HFFc6 (cell line): Measurements from ENCODE around the gene LCNL1. TPM values are rescaled to one million over a fixed set of nuclear protein-coding genes. Genes with fewer than 3 reads are reported as not detected.

Source experiments
- DNase-seq: peaks from one replicate; pipeline ENCODE4 v3.0.0-alpha.2; 2018
- H3K27ac Mint-ChIP-seq: 2 replicates; pipeline ENCODE4 v1.8.0; 2020; ENCODE audit warnings: mild to moderate bottlenecking, mixed read lengths
- H3K27me3 Mint-ChIP-seq: 2 replicates; pipeline ENCODE4 v1.8.0; 2021; ENCODE audit warnings: mild to moderate bottlenecking, moderate library complexity, mixed read lengths; ENCODE audit not compliant: insufficient read depth
- H3K36me3 Mint-ChIP-seq: 2 replicates; pipeline ENCODE4 v1.8.0; 2021; ENCODE audit warnings: low read depth, mixed read lengths
- H3K4me1 Mint-ChIP-seq: 2 replicates; pipeline ENCODE4 v1.8.0; 2020; ENCODE audit warnings: low read depth, mixed read lengths
- H3K4me3 Mint-ChIP-seq: 2 replicates; pipeline ENCODE4 v1.8.0; 2020; ENCODE audit warnings: mild to moderate bottlenecking, moderate library complexity, mixed read lengths
- H3K9me3 Mint-ChIP-seq: 2 replicates; pipeline ENCODE4 v1.8.0; 2020; ENCODE audit warnings: mild to moderate bottlenecking, mixed read lengths
- total RNA-seq, 6 experiments: library from RNA; stranded (reverse); fragmentation: NEBNext Ultra II Directional; extraction: Animal tissue kit (Norgen Biotek cat#: 25700); gene quantifications; 2 replicates in 1 of 6; 3 replicates in 5 of 6; pipeline ENCODE4 v1.2.3, GENCODE V29; 2021
- TF ChIP-seq, protein P1 (sequence below): fragments of 200-600 bp; sonication (generic); IDR thresholded peaks from 2 replicates; pipeline ENCODE4 v1.5.0; 2021; ENCODE audit warnings: antibody characterized with exemption, mild to moderate bottlenecking

Gene LCNL1
- total RNA-seq, 6 experiments from 2014 or later = not detected

DNA sequence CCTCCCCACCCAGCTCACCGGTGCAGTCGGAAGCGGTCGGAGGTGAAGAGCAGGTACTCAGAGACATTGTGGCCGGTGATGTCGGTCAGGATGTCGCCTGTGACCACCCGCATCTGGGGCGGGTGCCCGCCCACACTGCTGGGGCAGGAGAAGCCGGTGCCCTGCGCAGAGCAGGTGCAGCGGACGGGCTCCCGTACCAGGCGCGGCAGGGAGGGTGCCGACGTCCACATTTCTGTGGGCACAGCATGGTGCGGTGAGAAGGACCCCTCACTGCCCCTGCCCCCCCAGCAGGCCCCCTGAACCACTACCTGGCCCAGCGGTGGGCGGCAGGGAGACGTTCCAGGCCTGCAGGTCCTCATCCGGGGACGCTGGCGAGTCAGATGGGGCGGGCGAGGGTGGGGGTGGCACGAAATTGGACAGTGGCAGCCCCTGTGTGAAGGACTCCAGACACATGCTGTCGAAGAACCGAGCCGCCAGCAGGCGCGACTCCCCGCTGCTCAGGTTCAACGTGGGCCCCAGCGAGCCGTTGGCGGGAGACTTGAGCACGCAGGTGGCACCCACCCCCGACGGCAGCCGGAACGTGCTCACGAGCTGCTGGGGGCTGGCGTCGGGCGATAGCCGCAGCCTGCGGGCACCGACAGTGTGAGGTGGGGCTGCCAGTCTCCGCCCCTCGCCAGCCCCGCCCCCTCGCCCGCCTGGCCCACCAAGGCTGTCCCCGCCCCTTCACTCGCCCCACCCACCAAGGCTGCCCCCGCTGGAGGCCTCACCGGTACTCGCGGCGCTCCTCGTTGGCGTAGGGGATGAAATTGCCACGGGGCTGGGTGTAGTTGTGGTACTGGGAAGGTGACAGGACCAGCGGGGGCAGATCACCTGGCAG lies 30.1 kb downstream of the LCNL1 start:
- TF ChIP-seq, protein P1, sequence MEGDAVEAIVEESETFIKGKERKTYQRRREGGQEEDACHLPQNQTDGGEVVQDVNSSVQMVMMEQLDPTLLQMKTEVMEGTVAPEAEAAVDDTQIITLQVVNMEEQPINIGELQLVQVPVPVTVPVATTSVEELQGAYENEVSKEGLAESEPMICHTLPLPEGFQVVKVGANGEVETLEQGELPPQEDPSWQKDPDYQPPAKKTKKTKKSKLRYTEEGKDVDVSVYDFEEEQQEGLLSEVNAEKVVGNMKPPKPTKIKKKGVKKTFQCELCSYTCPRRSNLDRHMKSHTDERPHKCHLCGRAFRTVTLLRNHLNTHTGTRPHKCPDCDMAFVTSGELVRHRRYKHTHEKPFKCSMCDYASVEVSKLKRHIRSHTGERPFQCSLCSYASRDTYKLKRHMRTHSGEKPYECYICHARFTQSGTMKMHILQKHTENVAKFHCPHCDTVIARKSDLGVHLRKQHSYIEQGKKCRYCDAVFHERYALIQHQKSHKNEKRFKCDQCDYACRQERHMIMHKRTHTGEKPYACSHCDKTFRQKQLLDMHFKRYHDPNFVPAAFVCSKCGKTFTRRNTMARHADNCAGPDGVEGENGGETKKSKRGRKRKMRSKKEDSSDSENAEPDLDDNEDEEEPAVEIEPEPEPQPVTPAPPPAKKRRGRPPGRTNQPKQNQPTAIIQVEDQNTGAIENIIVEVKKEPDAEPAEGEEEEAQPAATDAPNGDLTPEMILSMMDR = no peak
- DNase-seq = no peak
- H3K36me3 Mint-ChIP-seq = peaks cover 14% of the 10 kb centered on the region
- no peak overlapping the region for H3K27ac Mint-ChIP-seq
- H3K4me1 Mint-ChIP-seq = no peaks in the 10 kb centered on the region
- no peaks in the 10 kb centered on the region; the same call in 1 of the 2 replicates for H3K27me3 Mint-ChIP-seq
- H3K9me3 Mint-ChIP-seq = no peaks in the 10 kb centered on the region
- no peak overlapping the region for H3K4me3 Mint-ChIP-seq

DNA sequence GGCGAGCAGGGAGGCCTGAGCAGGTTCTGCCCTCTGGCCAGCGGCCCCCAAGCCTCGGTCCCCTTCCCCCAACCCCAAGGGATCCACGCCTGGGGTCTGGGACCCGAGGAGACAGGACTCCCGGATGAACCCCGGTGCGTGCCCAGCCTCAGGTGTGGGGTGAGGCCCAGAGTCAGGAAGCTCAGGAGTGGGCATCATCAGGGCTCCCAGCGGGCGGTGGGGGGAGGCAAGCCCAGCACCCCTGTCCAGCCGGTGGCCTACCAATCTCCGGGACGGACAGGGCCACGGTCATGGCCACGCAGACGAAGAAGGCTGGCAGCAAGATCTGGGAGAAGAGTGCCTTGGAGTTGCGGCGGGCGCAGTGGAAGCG lies 30.8 kb downstream of the LCNL1 start:
- no peak overlapping the region for H3K27ac Mint-ChIP-seq
- H3K36me3 Mint-ChIP-seq = peaks cover 14% of the 10 kb centered on the region
- H3K4me3 Mint-ChIP-seq = no peak overlapping the region
- H3K9me3 Mint-ChIP-seq = no peaks in the 10 kb centered on the region
- no peak for DNase-seq
- no peaks in the 10 kb centered on the region for H3K4me1 Mint-ChIP-seq
- TF ChIP-seq, protein P1 = no peak
- no peaks in the 10 kb centered on the region; the same call in 1 of the 2 replicates for H3K27me3 Mint-ChIP-seq

DNA sequence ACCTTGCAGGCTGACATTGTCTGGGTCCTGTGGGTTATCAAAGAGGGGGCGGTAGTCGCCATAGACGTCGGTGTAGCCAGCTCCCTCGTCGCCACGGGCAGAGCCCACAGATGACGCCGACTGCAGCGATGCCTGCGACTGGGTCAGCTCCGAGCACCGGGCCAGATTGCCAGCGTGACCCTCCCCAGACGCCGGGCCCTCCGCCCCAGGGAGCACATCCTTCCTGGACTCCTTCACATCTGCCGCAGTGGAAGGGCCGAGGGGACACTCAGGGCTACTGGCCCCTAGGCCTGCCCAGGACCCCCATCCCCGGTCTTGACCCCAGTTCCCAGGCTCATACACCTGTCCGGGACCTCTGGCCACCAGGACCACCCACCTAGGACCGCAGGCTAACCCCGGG lies 31.4 kb downstream of the LCNL1 start:
- H3K9me3 Mint-ChIP-seq = no peaks in the 10 kb centered on the region
- TF ChIP-seq, protein P1 = no peak

DNA sequence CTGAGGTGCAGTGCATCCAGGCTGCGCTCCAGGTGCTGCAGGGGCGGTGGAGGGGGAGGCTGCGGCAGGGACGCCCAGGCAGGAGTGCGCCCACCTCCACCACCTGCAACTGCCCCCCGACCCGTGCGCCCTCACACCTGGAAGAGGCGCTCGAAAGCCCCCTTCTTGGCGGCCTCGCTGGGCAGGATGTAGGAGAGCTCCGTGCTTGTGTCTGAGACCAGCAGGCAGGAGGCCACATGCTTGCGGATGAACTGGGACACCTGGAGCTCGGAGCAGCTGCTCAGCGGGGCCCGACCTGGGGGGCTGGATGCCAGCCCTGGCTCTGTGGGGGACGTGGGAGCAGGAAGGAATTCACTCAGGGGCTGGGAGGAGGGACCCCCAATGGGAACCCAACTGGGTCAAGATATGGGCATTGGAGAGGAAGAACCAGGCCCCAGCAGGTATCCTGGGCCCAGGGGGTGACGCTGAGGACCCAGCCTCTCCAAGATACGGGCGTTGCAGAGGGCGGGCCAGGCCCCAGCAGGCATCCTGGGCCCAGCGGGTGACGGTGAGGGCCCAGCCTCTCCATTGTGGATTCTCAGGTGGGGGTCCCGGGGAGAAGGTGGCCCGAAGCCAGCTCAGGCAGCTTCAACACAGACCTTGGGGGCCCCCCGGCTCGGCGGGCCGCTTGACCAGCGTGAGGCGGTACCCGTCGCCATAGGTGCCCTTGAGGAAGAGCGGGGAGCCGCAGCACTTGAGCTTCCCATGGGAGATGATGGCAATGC lies 32.2 kb downstream of the LCNL1 start:
- TF ChIP-seq, protein P1 = no peak
- no peak overlapping the region for H3K4me3 Mint-ChIP-seq
- DNase-seq = no peak
- H3K9me3 Mint-ChIP-seq = no peaks in the 10 kb centered on the region
- H3K27me3 Mint-ChIP-seq = no peaks in the 10 kb centered on the region; the same call in none of the 2 replicates
- H3K36me3 Mint-ChIP-seq = peaks cover 14% of the 10 kb centered on the region
- no peak overlapping the region for H3K27ac Mint-ChIP-seq
- no peaks in the 10 kb centered on the region for H3K4me1 Mint-ChIP-seq

More for the DNA sequence above, 31.4 kb downstream of the LCNL1 start:
- no peak for DNase-seq
- Mint-ChIP-seq H3K4me3 (no peak overlapping the region), H3K27ac (no peak overlapping the region), H3K27me3 (no peaks in the 10 kb centered on the region; the same call in 1 of the 2 replicates), H3K4me1 (no peaks in the 10 kb centered on the region), H3K36me3 (peaks cover 14% of the 10 kb centered on the region)

DNA sequence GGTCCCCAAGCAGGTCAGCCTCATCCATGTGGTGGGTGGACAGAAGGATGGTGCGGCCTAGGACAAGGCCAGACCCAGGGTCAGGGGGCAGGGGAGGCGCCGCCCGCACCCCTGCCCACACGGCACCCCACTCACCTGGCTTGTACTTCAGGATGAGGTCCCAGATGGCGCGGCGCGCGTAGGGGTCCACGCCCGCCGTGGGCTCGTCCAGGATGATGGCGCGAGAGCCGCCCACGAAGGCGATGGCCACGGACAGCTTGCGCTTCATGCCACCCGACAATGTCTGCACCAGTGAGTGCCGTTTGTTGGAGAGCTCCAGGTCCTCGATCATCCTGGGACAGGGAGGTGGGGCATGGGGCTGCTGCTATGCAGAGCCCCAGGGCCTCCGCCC lies 32.7 kb downstream of the LCNL1 start:
- H3K27me3 Mint-ChIP-seq = no peaks in the 10 kb centered on the region; the same call in none of the 2 replicates
- H3K4me1 Mint-ChIP-seq = no peaks in the 10 kb centered on the region
- peaks cover 14% of the 10 kb centered on the region for H3K36me3 Mint-ChIP-seq
- DNase-seq = no peak
- H3K9me3 Mint-ChIP-seq = no peaks in the 10 kb centered on the region
- H3K27ac Mint-ChIP-seq = no peak overlapping the region
- TF ChIP-seq, protein P1 = no peak
- no peak overlapping the region for H3K4me3 Mint-ChIP-seq
